NAMALWA (cell line): Measurements from ENCODE around the gene TEAD2.

Experiments
- DNase-seq: peaks from one replicate; pipeline ENCODE4 v3.0.0-alpha.2; 2015; ENCODE audit warnings: low spot score

The TEAD2 gene

DNA sequence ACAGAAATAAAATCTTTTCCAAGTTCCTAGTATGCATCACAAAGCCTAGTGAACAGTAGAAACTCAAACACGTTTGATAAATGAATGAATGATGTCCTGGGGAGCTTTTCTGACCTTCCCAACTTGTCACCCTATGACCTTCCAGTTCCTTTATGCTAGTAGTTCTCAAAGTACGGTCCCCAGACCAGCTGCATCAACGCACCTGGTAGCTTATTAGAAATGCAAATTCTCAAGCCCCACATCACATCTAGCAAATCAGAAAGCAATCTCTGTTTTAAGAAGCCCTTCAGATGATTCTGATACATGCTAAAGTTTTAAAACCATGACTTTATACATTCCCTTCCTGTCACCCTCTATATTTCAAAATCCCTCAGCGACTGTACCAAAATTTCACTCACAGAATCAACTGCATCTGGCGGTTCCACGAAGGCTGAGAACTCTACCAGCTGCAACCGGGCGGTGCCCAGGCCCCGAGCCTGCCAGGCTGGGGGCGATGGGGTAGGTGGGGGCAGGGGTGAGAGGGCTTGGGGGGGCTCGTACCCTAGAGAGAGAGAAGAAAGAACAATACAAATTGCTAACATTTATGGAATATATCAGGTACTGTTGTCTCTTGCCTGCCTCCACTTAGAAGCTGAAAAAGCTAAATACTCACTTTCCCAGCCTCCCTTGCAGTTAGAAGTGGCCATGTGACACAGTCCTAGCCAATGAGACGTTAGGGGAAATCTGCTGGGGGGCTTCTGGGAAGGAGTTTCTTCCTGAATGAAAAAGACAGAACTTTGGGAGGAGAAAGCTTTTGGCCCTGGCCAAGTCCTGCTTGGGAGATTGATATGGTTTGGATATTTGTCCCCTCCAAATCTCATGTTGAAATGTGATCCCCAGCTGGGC lies 13.7 kb downstream of the TEAD2 start:
- peak; percentile 71 for DNase-seq

DNA sequence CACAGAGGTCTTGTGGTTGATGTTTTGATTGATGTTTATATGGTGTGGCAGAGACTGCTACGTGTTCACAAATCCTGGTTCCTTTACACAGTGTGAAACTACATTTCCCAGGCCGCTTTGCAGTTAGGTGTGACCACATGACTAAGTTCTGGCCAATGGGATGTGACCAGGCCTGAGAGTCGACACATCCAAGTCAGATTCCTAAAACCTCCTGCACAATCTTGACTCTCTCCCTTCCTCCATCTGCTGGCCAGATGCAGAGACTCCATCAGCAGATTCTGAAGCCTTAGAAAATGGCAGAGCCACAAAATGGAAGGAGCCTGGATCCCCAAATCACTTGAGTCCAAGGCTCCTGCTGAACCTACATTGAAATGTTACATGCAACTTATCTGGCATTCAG lies 14.4 kb downstream of the TEAD2 start:
- peak; percentile 83 for DNase-seq

DNA sequence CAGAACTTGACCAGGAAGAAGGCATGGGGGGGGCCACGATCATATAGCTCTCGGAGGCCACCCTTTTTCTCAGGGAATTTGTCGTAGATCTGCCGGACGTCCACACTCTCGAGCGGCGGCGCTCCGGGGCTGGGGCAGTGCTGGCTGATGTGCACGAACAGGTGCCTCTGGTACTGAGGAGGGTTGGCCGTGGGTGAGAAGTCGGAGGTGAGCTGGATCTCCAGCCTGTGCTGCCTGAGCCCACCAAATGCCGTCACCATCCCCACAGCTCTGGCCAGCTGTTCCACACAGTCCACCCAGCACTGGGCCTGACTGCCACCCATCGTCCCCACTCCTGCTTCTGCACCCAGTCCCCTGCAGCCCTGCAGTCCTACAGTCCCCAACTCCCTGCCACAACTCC lies 15.0 kb downstream of the TEAD2 start:
- DNase-seq = no peak

DNA sequence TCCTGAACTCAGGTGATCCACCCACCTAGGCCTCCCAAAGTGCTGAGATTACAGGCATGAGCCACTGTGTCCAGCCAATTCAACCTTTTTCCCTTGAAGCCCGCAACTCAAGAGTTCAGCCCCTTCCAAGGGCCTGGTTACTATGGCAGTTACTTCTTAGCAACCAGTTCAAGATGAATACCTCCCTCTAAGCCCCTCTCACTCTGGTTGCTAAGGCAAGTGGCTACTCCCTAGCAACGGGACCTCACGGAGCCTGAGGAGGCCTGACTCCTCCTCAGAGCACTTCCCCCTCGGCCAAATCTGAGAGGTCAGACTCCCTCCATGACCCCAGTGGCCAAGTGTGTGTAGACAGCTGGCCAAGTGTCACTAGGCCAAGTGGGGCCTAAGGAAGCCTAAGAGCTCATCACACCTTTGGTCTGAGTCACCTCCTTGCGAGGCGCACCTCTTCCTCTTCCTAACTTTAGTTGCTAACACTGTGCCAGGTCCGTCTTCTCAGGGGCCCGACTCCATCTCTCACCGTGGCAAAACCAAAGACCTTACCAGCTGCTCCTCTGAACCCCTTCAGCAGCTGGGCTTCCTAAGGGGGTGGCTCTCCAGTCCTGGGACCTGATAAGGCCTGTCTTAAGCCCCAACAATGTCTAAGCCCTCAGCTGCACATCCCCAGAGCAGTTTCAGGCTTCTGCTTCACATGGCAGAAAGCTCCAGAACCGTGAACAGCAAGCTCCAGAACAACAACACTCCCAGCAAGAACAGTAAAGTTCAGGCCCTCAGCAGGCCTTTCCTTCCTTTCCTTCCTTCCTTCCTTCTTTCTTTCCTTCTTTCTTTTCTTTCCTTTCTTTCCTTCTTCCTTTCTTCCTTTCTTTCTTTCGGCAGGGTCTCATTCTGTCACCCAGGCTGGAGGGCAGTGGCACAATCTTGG lies 17.5 kb downstream of the TEAD2 start:
- no peak for DNase-seq

DNA sequence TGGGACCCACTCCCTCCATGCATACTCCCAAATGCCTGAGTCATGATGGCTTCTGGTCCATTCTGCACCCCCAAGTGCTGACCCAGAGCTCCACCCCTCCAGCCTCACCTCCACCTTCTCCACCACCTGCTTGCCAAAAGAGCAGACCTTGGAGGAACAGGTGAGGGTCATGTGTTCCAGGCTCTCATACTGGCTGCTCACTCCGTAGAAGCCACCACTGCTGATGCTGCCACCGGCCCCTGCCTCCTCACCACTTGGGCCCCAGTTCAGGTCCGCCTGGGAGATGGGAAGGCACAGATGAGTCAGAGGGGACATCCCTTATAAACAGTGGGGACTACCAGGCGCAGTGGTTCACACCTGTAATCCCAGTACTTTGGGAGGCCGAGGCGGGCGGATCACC lies 19.1 kb downstream of the TEAD2 start:
- no peak for DNase-seq

DNA sequence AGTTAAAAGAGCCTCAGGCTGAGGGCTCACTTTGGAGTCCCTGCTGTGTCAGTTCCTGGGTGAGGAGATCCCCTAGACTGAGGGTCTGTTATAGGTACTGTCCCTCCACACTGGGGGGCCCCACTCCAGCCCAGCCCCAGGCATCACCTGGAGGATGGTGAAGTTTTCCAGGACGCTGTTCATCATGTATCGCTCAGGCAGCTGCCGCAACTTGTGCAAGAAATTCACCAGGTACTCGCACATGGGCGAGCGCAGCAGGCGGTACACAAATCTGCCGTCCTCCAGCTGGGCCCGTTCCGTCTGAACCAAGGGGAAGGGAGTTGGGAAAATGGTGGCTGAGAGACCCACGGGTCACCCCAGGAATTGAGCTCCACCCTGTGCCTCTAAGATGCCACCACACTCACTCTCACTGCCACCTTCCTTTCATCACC lies 19.9 kb downstream of the TEAD2 start:
- no peak for DNase-seq

DNA sequence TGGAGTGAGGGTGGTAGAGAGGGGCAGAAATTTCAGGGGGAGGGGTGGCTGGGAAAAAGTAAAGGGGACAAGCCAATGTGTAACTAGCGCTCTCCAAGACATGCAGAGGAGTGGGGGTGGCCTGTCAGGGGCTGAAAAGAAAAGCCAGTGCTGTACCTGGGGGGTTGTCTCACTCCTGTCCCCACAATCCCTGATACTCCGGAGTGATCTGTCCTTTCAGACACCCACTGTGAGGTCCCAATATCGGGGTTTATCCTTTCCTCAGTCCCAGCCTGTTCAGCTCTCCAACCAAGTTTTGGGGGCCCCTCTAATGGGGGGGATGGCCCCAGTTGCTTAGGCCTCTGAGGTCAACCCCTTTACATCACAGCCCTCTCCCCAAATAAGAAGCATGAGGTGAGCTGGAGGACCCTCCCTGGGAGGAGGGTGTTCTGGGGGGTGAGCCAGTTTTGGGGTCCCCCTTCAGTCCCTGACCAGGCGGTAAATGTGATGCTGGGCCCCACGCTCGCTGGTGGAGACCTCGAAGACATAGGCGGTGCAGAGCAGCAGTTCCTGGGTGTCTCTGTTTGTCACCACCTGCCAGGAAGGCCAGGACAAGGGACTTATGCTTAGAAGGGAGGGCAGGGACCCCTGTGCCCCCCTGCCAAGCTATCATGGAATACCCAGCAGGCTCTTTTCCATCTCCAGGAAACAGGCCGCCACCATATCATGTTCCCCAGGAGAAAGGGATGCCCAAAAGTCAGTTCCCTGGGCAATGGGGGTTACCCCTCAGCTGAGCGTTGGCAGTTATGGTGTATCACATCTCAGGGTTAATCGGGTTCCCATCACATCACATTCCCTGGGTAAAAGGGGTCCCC lies 21.1 kb downstream of the TEAD2 start:
- no peak for DNase-seq

DNA sequence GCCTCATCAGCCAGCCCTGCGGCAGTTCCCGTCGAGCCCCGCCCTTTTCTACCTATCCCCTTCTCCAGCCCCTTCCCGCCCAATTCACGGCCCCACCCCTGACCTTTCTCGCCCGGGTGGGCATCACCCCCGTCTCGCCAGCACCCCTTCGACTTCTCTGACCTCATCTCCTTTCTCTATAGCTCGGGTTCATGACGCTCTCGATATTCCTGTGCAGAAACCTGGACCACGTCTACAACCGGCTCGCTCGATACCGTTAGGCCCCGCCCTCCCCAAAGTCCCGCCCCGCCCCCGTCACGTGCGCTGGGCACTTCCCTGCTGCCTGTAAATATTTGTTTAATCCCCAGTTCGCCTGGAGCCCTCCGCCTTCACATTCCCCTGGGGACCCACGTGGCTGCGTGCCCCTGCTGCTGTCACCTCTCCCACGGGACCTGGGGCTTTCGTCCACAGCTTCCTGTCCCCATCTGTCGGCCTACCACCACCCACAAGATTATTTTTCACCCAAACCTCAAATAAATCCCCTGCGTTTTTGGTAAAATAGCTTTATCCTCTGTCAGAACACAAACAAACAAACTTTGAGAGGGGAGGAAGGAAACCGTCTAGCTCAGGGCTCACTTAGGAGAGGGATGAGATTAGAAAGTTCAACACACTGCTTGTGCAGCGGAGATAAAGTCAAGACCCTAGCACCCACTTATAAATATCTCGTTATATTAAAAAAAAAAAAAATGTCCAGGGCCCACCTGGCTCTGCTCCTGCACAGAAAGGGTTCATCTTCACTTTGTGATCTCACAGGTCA lies 21.9 kb downstream of the TEAD2 start:
- DNase-seq = peak; percentile 98

DNA sequence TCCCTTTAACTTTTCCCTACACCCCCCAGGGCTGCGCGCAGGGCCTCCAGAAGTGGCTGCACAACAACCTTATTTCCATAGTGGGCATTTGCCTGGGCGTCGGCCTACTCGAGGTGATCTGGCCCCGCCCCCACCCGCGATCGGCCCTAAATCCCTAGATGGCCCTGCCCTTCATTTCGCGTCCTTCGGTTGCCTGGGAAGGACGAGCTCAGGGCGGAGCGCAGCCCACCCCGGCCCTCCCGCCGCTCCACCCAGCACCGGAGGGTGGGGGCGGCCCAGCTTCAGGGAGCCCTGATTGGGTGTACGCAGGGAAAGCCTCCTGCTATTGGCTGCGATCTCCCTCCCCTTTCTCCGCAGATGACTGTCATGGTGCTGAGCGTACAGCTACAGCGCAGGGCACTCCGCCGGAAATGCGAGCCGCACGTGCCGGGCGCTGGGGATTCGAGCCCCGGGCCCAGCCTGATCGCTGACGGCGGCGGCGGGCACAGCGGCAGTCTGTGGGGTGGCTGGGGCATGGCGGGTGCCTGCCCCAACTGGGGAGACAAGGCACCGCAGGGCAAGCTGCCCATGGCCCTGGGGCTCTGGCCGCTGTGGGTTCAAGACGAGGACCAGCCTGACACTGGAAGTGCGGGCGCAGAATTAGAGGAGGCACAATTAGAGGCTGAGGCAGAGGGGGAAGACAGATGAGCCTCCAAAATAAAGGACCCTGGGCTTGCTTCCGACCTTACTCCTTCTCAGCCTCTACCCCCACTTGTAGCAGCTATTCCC lies 22.7 kb downstream of the TEAD2 start:
- DNase-seq = no peak

DNA sequence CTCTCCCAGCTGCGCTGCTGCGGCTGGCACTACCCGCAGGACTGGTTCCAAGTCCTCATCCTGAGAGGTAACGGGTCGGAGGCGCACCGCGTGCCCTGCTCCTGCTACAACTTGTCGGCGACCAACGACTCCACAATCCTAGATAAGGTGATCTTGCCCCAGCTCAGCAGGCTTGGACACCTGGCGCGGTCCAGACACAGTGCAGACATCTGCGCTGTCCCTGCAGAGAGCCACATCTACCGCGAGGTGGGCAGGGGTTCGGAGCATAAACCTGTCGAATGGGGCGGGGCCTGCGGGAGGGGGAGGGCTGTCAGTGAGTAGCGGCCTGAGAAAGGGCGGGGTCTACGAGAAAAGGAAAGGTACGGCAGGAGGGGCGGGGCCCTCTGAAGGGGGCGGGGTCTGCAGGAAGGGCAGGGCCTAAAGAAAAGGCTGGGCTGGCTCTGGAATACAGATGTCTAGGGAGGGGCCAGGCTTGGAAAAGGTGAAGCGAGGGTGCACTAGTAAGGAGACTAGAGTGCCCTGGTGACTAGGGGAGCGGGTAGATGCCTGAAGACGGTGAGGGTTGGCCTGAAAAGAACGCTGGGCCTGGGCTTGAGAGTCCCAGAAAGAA lies 23.4 kb downstream of the TEAD2 start:
- peak; percentile 55 for DNase-seq

DNA sequence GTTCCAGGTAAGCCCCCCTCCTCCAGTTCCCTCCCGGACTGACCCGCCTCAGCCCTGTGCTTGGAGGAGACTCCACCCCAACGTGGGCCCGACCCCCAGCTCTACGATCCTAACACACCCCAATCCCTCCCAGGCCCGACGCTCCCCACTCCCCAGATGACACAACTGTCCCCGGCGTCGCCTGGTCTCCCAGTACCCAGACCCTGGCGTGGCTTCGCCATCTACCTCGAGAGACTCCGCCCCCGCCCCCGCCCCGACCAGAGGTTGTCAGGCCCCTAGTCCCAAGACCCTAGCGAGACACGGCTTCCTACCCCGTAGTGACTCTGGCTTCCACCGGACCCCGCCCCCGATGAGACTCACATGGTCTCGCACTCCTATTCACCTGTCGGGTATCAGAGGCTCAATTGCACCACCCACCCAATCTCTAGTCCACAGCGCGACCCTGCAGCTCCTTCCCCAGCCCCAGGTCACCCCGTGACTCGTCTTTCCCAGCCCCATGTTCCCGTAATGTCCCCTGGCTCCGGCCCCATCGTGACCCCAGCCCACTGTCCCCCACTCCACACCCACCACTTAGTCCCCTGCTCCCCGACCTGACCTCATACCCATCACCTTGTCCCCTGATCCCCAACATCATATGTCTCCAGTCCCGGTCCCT lies 24.1 kb downstream of the TEAD2 start:
- DNase-seq = no peak

DNA sequence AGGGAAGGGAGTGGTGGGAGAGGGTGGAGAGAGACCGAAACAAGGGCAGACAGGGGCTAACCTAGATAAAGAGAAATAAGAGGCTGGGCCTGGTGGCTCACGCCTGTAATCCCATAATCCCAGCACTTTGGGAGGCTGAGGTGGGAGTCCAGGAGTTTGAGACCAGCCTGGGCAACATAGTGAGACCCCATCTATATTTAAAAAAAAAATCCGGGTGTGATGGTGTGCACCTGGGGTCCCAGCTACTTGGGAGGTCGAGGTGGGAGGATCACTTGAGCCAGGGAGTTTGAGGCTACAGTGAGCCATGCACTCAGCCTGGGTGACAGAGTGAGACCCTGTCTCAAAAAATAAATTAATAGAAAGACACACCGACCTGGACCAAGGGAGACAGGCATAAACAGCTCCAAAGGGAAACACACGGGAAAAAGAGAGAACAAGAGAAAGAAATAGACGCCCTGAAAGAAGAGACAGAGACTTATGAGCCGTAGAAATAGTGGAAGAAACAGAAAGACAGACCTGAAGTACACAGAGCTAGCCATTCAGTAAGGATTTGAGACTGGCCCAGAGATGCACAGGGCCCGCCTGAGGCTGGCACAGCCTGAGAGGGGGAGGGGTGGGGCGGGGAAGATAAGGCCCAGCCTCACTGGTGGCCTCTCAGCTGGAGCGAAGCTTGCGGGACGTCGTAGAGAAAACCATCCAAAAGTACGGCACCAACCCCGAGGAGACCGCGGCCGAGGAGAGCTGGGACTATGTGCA lies 24.8 kb downstream of the TEAD2 start:
- DNase-seq = no peak

DNA sequence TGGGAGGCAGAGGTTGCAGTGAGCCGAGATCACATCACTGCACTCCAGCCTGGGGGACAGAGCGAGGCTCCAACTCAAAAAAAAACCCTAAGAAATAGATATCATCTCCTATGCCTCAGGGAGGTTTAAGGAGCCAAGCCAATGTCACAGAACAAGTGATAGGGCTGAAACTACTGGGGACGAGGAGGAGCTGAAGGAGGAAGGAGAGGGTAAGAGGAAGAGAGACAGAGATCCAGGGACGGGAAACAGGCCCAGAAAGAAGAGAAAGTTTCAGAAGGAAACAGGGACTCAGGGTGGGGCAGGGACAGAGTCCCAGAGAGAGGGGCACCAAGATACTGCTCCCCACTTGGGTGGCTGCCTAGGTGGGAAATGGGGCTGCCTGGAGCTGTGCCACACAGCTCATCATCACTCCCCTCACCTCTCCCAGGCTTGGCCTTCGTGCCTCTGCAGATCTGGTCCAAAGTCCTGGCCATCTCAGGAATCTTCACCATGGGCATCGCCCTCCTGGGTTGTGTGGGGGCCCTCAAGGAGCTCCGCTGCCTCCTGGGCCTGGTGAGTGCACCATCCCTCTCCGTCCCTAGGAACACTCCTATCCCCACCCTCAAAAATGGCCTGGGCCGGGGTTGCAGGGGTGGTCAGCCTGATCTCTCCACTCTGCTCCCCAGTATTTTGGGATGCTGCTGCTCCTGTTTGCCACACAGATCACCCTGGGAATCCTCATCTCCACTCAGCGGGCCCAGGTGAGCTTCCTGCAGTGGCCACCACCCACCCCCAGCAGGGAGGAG lies 25.5 kb downstream of the TEAD2 start:
- DNase-seq = no peak

DNA sequence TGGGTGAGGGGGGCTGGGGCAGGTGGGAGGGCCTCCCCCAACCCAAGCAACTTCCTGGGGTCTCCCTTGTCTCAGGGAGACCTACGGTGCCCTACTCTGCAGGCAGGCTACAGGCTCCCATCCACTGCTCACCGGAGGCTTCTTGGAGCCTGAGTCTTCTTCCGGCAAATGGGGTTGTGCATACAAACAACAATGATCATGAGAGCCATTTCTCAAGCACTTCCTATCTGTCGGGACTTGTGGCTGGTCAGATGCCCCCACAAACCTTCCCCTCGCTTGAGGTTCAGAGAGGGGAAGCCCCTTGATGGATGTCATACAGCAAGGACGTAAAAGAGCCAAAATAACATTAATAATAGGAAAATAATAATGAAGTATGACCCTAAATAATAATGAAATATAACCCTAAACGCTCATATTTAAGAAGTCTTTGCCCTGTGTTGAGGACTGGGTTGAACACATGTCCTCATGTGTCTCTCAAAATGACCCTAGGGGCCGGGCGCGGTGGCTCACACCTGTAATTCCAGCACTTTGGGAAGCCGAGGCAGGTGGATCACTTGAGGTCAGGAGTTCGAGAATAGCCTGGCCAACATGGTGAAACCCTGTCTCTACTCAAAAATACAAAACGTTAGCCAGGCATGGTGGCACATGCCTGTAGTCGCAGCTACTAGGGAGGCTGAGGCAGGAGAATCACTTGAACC lies 26.3 kb downstream of the TEAD2 start:
- DNase-seq = peak; percentile 64

DNA sequence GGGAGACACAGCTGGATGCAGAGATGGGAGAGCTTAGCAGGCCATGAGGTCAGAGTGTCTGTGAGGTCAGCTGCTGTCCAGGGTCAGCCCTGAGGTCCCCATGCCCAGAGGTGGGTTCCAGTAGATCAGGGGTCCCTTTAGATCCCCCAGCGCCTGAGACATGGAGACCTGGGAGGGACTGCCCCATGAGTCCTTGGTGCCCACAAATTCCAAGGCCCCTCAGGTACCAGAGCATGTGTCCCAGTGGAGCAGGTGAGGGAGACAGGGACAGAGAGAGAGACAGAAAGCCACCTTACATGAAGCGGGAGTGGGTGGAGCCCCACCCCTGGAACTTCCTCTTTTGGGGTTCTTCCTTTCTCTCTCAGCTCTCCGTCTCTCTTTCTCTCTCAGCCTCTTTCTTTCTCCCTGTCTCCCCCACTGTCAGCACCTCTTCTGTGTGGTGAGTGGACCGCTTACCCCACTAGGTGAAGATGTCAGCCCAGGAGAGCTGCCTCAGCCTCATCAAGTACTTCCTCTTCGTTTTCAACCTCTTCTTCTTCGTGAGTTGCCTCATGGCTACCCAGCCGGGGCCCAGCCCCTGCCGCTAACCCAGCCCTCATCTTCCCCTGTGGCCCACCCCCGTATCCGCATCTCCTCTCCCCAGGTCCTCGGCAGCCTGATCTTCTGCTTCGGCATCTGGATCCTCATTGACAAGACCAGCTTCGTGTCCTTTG lies 27.0 kb downstream of the TEAD2 start, which contains the start of gene CD37:
Gene CD37, plus strand, starts transcription at position 336 of the 713 bp plus-strand sequence. Its CDS starts 135 bp downstream, at position 471.
- DNase-seq = peak; percentile 88

DNA sequence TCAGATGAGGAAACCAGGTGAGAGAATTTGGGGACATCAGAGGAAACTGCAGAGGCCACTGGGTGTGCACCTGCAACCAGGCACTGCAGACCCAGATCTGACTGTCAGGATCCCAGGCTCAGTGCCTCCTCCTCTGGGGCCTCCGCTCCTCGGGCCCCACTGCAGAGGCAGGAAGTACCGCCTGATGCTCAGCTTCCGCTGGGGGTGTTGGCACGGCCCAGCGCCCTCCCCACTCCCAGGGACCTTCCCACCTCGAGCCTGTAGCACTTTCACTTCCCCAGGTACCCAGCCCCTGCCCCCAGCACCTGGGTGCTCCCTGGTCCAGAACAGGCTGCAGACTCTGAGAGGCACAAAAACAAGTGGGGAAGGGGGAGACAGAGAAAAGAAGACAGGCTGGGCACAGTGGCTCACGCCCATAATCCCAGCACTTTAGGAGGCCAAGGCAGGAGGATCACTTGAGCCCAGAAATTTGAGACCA lies 28.4 kb downstream of the TEAD2 start:
- DNase-seq = peak; percentile 92
